Loucy (cell line): ENCODE results near the gene HEATR5B.
"Not testable (repeated sequence)": the region's sequence is repeated elsewhere in the genome, so short reads cannot be mapped to it uniquely, and the experiment has no call there.

Source experiments
- H2AFZ ChIP-seq: fragments of 200-600 bp; sonication (generic); 2 replicates; pipeline ENCODE4 v1.6.0; 2016; ENCODE audit warnings: antibody characterized with exemption, mild to moderate bottlenecking, low read length, moderate library complexity
- H3F3A ChIP-seq: fragments of 200-600 bp; 2 replicates; pipeline ENCODE4 v1.6.0; 2016; ENCODE audit warnings: antibody characterized with exemption, low read depth, mild to moderate bottlenecking
- H3K27me3 ChIP-seq: fragments of 200-600 bp; sonication (generic); 2 replicates; pipeline ENCODE4 v1.6.1; 2014; ENCODE audit warnings: low read length, mild to moderate bottlenecking; ENCODE audit not compliant: insufficient read depth, poor library complexity, severe bottlenecking
- H3K36me3 ChIP-seq: fragments of 200-600 bp; sonication (generic); 2 replicates; pipeline ENCODE4 v1.6.1; 2016; ENCODE audit warnings: low read length; ENCODE audit not compliant: insufficient read depth
- H3K4me1 ChIP-seq: fragments of 200-600 bp; sonication (generic); 2 replicates; pipeline ENCODE4 v1.5.1; 2014; ENCODE audit warnings: low read length, mild to moderate bottlenecking; ENCODE audit not compliant: insufficient read depth, poor library complexity, severe bottlenecking
- H3K4me2 ChIP-seq: fragments of 200-600 bp; sonication (generic); 2 replicates; pipeline ENCODE4 v1.6.0; 2014; ENCODE audit warnings: antibody characterized with exemption, low read length, low read depth, mild to moderate bottlenecking; ENCODE audit not compliant: poor library complexity, severe bottlenecking
- H3K4me3 ChIP-seq: fragments of 200-600 bp; sonication (generic); 2 replicates; pipeline ENCODE4 v1.5.1; 2014; ENCODE audit warnings: low read length, mild to moderate bottlenecking, mixed read lengths; ENCODE audit not compliant: poor library complexity, severe bottlenecking
- H3K79me2 ChIP-seq: fragments of 200-600 bp; sonication (generic); 2 replicates; pipeline ENCODE4 v1.6.1; 2014; ENCODE audit warnings: low read length; ENCODE audit not compliant: insufficient read depth
- H3K9ac ChIP-seq: fragments of 200-600 bp; sonication (generic); 2 replicates; pipeline ENCODE4 v1.6.0; 2014; ENCODE audit warnings: mild to moderate bottlenecking, low read depth, low read length, moderate library complexity; ENCODE audit not compliant: poor library complexity, severe bottlenecking
- H3K9me2 ChIP-seq: fragments of 200-600 bp; sonication (generic); replicated peaks from 2 replicates; pipeline ENCODE4 v1.6.1; 2016; ENCODE audit warnings: low read depth, low read length, mixed read lengths
- H3K9me3 ChIP-seq: fragments of 200-600 bp; sonication (generic); 2 replicates; pipeline ENCODE4 v1.6.1; 2014; ENCODE audit warnings: mild to moderate bottlenecking, antibody characterized with exemption, low read length, low read depth; ENCODE audit not compliant: insufficient read depth
- H4K20me1 ChIP-seq: fragments of 200-600 bp; sonication (generic); 2 replicates; pipeline ENCODE4 v1.6.0; 2014; ENCODE audit warnings: antibody characterized with exemption, low read length, mild to moderate bottlenecking; ENCODE audit not compliant: insufficient read depth, poor library complexity, severe bottlenecking
- EZH2phosphoT487 ChIP-seq: fragments of 200-600 bp; IDR thresholded peaks from 2 replicates; pipeline ENCODE4 v1.6.1; 2018; ENCODE audit warnings: antibody characterized with exemption, mild to moderate bottlenecking, moderate library complexity, borderline replicate concordance
- TF ChIP-seq, protein P1 (sequence below): fragments of 200-600 bp; sonication (generic); conservative IDR thresholded peaks from 2 replicates; pipeline ENCODE4 v1.5.1; 2014; ENCODE audit warnings: mild to moderate bottlenecking, antibody characterized with exemption, low read length

The HEATR5B gene

GRCh38 chr2:36982467-36982866, 101.7 kb downstream of the HEATR5B start:
- TF ChIP-seq, protein P1, sequence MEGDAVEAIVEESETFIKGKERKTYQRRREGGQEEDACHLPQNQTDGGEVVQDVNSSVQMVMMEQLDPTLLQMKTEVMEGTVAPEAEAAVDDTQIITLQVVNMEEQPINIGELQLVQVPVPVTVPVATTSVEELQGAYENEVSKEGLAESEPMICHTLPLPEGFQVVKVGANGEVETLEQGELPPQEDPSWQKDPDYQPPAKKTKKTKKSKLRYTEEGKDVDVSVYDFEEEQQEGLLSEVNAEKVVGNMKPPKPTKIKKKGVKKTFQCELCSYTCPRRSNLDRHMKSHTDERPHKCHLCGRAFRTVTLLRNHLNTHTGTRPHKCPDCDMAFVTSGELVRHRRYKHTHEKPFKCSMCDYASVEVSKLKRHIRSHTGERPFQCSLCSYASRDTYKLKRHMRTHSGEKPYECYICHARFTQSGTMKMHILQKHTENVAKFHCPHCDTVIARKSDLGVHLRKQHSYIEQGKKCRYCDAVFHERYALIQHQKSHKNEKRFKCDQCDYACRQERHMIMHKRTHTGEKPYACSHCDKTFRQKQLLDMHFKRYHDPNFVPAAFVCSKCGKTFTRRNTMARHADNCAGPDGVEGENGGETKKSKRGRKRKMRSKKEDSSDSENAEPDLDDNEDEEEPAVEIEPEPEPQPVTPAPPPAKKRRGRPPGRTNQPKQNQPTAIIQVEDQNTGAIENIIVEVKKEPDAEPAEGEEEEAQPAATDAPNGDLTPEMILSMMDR, result no peak
- TF ChIP-seq EZH2phosphoT487, result no peak
- Histone ChIP-seq H2AFZ (no peak overlapping the region), H4K20me1 (no peaks in the 10 kb centered on the region), H3F3A (no peaks in the 10 kb centered on the region), H3K4me2 (no peak overlapping the region), H3K4me3 (no peak overlapping the region), H3K9ac (no peak overlapping the region), H3K27me3 (no peaks in the 10 kb centered on the region), H3K79me2 (no peaks in the 10 kb centered on the region), H3K9me2 (no peaks in the 10 kb centered on the region), H3K4me1 (no peaks in the 10 kb centered on the region), H3K9me3 (no peaks in the 10 kb centered on the region), H3K36me3 (peaks cover 10% of the 10 kb centered on the region; the same call in 1 of the 2 replicates)

- Histone ChIP-seq H4K20me1 (no peaks in the 10 kb centered on the region), H3K9me2 (no peaks in the 10 kb centered on the region), H3K4me1 (no peaks in the 10 kb centered on the region), H3K4me2 (no peak overlapping the region), H3K9ac (no peak overlapping the region), H3F3A (no peaks in the 10 kb centered on the region), H3K9me3 (no peaks in the 10 kb centered on the region), H2AFZ (no peak overlapping the region), H3K36me3 (peaks cover 7% of the 10 kb centered on the region; the same call in 1 of the 2 replicates), H3K27me3 (no peaks in the 10 kb centered on the region), H3K4me3 (no peak overlapping the region), H3K79me2 (no peaks in the 10 kb centered on the region)
- TF ChIP-seq, protein P1, result no peak
- no peak for TF ChIP-seq EZH2phosphoT487
These were observed 102.3 kb downstream of the HEATR5B start for GRCh38 chr2:36981911-36982310.

- H3K36me3 ChIP-seq, result not testable (repeated sequence)
These were observed 105.2 kb downstream of the HEATR5B start for GRCh38 chr2:36979007-36979406.

DNA sequence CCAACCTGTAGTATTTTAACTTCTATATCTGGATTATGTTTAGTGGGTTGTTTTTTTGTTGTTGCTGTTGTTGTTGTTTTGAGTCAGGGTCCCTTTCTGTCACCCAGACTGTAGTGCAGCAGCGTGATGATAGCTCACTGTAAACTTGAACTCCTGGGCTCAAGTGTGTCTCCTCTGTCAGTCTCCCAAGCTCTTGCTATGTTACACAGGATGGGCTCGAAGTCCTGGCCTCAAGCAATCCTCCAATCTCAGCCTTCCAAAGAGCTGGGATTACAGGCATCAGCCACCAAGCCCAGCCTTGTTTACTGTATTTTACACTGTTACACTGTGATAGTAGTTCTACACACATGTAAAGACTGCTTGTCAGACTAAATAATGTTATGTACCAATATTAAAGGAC, 108.1 kb downstream of the HEATR5B start:
- H4K20me1 ChIP-seq, result no peaks in the 10 kb centered on the region
- no peak overlapping the region for H3K4me2 ChIP-seq
- no peak overlapping the region for H2AFZ ChIP-seq
- no peaks in the 10 kb centered on the region for H3K27me3 ChIP-seq
- H3K4me1 ChIP-seq, result peaks cover 4% of the 10 kb centered on the region
- H3K9me3 ChIP-seq, result no peaks in the 10 kb centered on the region
- no peaks in the 10 kb centered on the region for H3F3A ChIP-seq
- H3K4me3 ChIP-seq, result no peak overlapping the region
- TF ChIP-seq EZH2phosphoT487, result no peak
- no peaks in the 10 kb centered on the region for H3K9me2 ChIP-seq
- no peaks in the 10 kb centered on the region for H3K79me2 ChIP-seq
- 0 out of 2 replicates have a peak, but pooled peaks cover 2% of the 10 kb centered on the region for H3K36me3 ChIP-seq
- H3K9ac ChIP-seq, result no peak overlapping the region

More at GRCh38 chr2:36979007-36979406, 105.2 kb downstream of the HEATR5B start:
- not testable (repeated sequence) for H2AFZ ChIP-seq, H3K4me1 ChIP-seq, H3F3A ChIP-seq, H3K4me3 ChIP-seq, H4K20me1 ChIP-seq, H3K79me2 ChIP-seq, H3K9me3 ChIP-seq, H3K9ac ChIP-seq, H3K9me2 ChIP-seq, H3K4me2 ChIP-seq, H3K27me3 ChIP-seq
